ENCODE data around the gene STRN3. TPM values are rescaled to one million over a fixed set of nuclear protein-coding genes. Genes with fewer than 3 reads are reported as not detected.
"Not testable (repeated sequence)": the region's sequence is repeated elsewhere in the genome, so short reads cannot be mapped to it uniquely, and the experiment has no call there.

Gene STRN3
- total and polyA plus RNA-seq, 2 of the 4 experiments (the other 2 are of a cell fraction): 10.8 to 78.7 TPM

DNA sequence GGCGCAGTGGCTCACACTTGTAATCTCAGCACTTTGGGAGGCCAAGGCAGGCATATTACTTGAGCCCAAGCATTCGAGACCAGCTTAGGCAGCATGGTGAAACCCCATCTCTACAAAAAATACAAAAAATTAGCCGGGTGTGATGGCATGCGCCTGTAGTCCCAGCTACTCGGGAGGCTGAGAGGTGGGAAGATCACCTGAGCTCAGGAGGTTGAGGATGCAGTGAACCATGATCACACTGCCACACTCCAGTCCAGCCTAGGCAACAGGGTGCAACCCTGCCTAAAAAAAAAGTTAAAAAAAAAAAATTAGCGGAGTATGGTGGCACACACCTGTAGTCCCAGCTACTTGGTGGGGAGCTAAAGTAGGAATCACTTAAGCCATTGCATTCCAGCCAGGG, 22.2 kb downstream of the STRN3 start:
- H3K4me1 ChIP-seq (ENCODE audit: control insufficient read depth, insufficient read depth, low read length); H2BK20ac ChIP-seq (ENCODE audit: low read depth, low read length); H3K27ac ChIP-seq (ENCODE audit: insufficient read depth, low read length); H4K91ac ChIP-seq (ENCODE audit: insufficient read depth, low read depth, low read length); H2AK9ac ChIP-seq (replicated peaks; ENCODE audit: low read depth, low read length, poor library complexity); H2AFZ ChIP-seq (replicated peaks; ENCODE audit: low read length, poor library complexity); H2AK5ac ChIP-seq (ENCODE audit: low read depth, low read length); in situ Hi-C loops (cut with MboI; ENCODE audit: low sequenced_read_pairs); H4K8ac ChIP-seq (ENCODE audit: low read depth in 2 of 2, low read length in 2 of 2); H3K18ac ChIP-seq (ENCODE audit: low read depth, low read length); H3K56ac ChIP-seq (ENCODE audit: extremely low read depth, insufficient read depth, low read length); BruUV-seq (replicated peaks); H3K14ac ChIP-seq (replicated peaks; ENCODE audit: low read depth, low read length); H3K9me3 ChIP-seq (ENCODE audit: control insufficient read depth, insufficient read depth, low read length); H3K4me3 ChIP-seq (ENCODE audit: insufficient read depth, low read depth, low read length); intact Hi-C loops (cut with micrococcal nuclease); H3K4ac ChIP-seq (ENCODE audit: low read depth, low read length); H3K9me1 ChIP-seq (ENCODE audit: insufficient read depth, low read length); H3K23ac ChIP-seq (ENCODE audit: low read depth, low read length); H2BK120ac ChIP-seq (ENCODE audit: low read depth, low read length); H3K4me2 ChIP-seq (ENCODE audit: low read depth, low read length); H2BK5ac ChIP-seq (ENCODE audit: low read depth, low read length, poor library complexity, severe bottlenecking); H2BK15ac ChIP-seq (ENCODE audit: low read depth, low read length); dilution Hi-C loops (cut with HindIII; ENCODE audit: low sequenced_read_pairs, unreplicated experiment); H3K9ac ChIP-seq (ENCODE audit: low read depth, low read length); H4K5ac ChIP-seq (ENCODE audit: low read depth, low read length); ATAC-seq (ENCODE audit: low read depth); H3K27me3 ChIP-seq (ENCODE audit: control insufficient read depth, insufficient read depth, low read length); DNase-seq: not testable (repeated sequence)
- Histone ChIP-seq H3K79me1 (ENCODE audit: low read depth in 1 of 2, low read length in 2 of 2) (peaks cover 27 to 79% of the 10 kb centered on the region in 2 experiments; a peak in 3 of 4 replicates), H4K20me1 (ENCODE audit: insufficient read depth, low read length) (peaks cover 69% of the 10 kb centered on the region), H3K36me3 (ENCODE audit: control insufficient read depth, insufficient read depth, low read length) (peaks cover 11% of the 10 kb centered on the region)
- WGBS, 2 experiments (ENCODE audit: extremely low coverage in 2 of 2, insufficient read length in 1 of 2): 80% methylated on average over 1 of the region's 6 CpGs; no CpG with 5 or more reads in 1 of the 2 experiments
- CTCF ChIA-PET: interaction anchor here (1.2 kb wide), 1 partner anchor 96 kb away, joined by 7 read pairs; no protein-coding TSS in a partner anchor
- POLR2A ChIA-PET (ENCODE audit: unreplicated experiment): interaction anchor here (0.6 kb wide), 1 partner anchor 227 kb away, joined by 3 read pairs; no protein-coding TSS in a partner anchor

Data from IMR-90 (cell line).